GM06990 (cell line): ENCODE data around the gene TYK2.

Experiments used
- DNase-seq: peaks from one replicate; pipeline ENCODE4 v3.0.0-alpha.2; 2011; ENCODE audit not compliant: insufficient read length; ENCODE audit errors: extremely low read depth
- H3K27me3 ChIP-seq: replicated peaks from 2 replicates; pipeline ENCODE4 v1.6.0; 2011; ENCODE audit warnings: low read length; ENCODE audit not compliant: control insufficient read depth, insufficient read depth
- H3K36me3 ChIP-seq: 2 replicates; pipeline ENCODE4 v1.5.1; 2011; ENCODE audit warnings: low read length; ENCODE audit not compliant: control insufficient read depth, insufficient read depth
- H3K4me3 ChIP-seq: replicated peaks from 2 replicates; pipeline ENCODE4 v1.5.1; 2011; ENCODE audit warnings: low read depth, mild to moderate bottlenecking, control low read depth, low read length
- CTCF ChIP-seq: IDR thresholded peaks from 2 replicates; pipeline ENCODE4 v1.5.1; 2011; ENCODE audit warnings: low read length, control low read depth, mild to moderate bottlenecking, inconsistent platforms; ENCODE audit not compliant: insufficient read depth, poor library complexity, severe bottlenecking

The TYK2 gene

GRCh38 chr19:10422046-10422461 lies 41.7 kb upstream of the TYK2 start:
- no peaks in the 10 kb centered on the region for H3K27me3 ChIP-seq
- DNase-seq = no peak
- H3K4me3 ChIP-seq = no peak overlapping the region

GRCh38 chr19:10421240-10422045 lies 41.1 kb upstream of the TYK2 start:
- H3K4me3 ChIP-seq = peak overlapping the region; percentile 10; the same call in 1 of the 2 replicates
- no peaks in the 10 kb centered on the region for H3K36me3 ChIP-seq
- H3K27me3 ChIP-seq = no peaks in the 10 kb centered on the region
- DNase-seq = no peak
- TF ChIP-seq CTCF = no peak

More at GRCh38 chr19:10422046-10422461, 41.7 kb upstream of the TYK2 start:
- H3K36me3 ChIP-seq = no peaks in the 10 kb centered on the region
- TF ChIP-seq CTCF = no peak

DNA sequence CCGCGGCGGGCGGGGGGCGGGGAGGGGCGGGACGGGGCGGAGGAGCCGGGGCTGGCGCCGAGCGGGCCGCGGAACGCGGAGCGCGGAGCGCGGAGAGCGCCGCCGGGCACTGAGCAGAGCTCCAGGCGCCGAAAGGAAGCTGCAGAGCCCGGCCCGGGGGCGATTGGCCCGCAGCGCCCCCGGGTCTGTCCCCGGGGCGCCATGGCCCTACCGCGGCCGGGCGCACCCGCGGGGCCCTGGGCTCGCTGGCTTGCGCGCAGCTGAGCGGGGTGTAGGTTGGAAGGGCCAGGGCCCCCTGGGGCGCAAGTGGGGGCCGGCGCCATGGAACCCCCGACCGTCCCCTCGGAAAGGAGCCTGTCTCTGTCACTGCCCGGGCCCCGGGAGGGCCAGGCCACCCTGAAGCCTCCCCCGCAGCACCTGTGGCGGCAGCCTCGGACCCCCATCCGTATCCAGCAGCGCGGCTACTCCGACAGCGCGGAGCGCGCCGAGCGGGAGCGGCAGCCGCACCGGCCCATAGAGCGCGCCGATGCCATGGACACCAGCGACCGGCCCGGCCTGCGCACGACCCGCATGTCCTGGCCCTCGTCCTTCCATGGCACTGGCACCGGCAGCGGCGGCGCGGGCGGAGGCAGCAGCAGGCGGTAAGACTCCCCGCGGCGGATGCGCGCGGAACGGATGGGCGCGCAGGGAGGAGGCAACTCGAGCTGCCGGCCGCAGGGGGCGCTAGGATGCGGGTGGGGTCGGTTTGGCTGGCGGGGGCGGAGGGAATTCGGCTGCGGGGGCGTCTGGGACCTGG lies 40.3 kb upstream of the TYK2 start, which contains the start of gene PDE4A:
TSS of gene PDE4A (plus strand) at position 95 of the 796 bp plus-strand sequence. CDS start at position 322, 227 bp downstream.
- peak within 1 kb of the TSS; percentile 57 for H3K4me3 ChIP-seq
- peak; percentile 81 for DNase-seq
- no peaks in the 10 kb centered on the region for H3K36me3 ChIP-seq
- H3K27me3 ChIP-seq = no peaks in the 10 kb centered on the region
- TF ChIP-seq CTCF = peak; percentile 59

- H3K4me3 ChIP-seq = peak overlapping the region; percentile 52
- peak; percentile 3 for TF ChIP-seq CTCF
- no peaks in the 10 kb centered on the region for H3K27me3 ChIP-seq
- no peaks in the 10 kb centered on the region for H3K36me3 ChIP-seq
- peak; percentile 83 for DNase-seq
These were observed 39.5 kb upstream of the TYK2 start for GRCh38 chr19:10419646-10420443.

DNA sequence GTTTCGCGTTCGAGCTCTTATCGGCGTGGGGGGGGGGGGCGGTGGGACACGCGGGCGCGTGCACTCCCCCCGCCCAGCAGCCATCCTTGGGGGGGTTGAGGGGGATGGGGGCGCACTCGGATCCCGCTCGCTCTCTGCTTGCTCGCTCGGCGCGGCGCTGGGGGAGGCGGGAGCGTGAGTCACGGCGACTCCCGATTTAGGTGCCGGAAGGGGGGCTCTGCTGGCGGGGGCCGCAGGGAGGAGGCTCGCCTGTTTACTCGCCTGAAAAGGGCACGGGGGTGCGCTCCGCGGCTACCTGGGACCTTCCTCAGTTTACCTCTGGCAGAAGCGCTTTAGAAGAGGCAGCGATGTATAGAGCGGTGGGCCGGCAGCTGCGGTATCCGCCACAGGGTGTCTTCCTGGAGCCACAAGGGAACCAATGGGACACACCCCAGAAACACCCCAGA lies 38.9 kb upstream of the TYK2 start:
- Histone ChIP-seq H3K4me3 (peak overlapping the region; percentile 52), H3K27me3 (no peaks in the 10 kb centered on the region), H3K36me3 (no peaks in the 10 kb centered on the region)
- DNase-seq = peak; percentile 79
- peak; percentile 8 for TF ChIP-seq CTCF
